GM23248 (cell line): ENCODE measurements around the gene CDKAL1. TPM values are rescaled to one million over a fixed set of nuclear protein-coding genes. Genes with fewer than 3 reads are reported as not detected.

Experiments
- DNase-seq: peaks from one replicate; pipeline ENCODE4 v3.0.0-alpha.2; 2015
- H2AFZ ChIP-seq: fragments of 200-600 bp; sonication (generic); 2 replicates; pipeline ENCODE4 v1.6.1; 2016; ENCODE audit warnings: antibody characterized with exemption
- H3F3A ChIP-seq: fragments of 200-600 bp; sonication (generic); 2 replicates; pipeline ENCODE4 v1.6.1; 2016; ENCODE audit warnings: mild to moderate bottlenecking, antibody characterized with exemption, mixed run types; ENCODE audit not compliant: insufficient read depth
- H3K27ac ChIP-seq: fragments of 200-600 bp; sonication (generic); 2 replicates; pipeline ENCODE4 v1.5.1; 2016; ENCODE audit warnings: mild to moderate bottlenecking
- H3K27me3 ChIP-seq: fragments of 200-600 bp; sonication (generic); replicated peaks from 2 replicates; pipeline ENCODE4 v1.6.1; 2016; ENCODE audit warnings: mild to moderate bottlenecking; ENCODE audit not compliant: insufficient read depth
- H3K36me3 ChIP-seq: fragments of 200-600 bp; sonication (generic); 2 replicates; pipeline ENCODE4 v1.6.1; 2016; ENCODE audit warnings: low read depth, mild to moderate bottlenecking
- H3K4me1 ChIP-seq: fragments of 200-600 bp; sonication (generic); 2 replicates; pipeline ENCODE4 v1.6.1; 2016; ENCODE audit warnings: mild to moderate bottlenecking; ENCODE audit not compliant: insufficient read depth
- H3K4me2 ChIP-seq: fragments of 200-600 bp; sonication (generic); one replicate; pipeline ENCODE4 v1.6.1; 2016; ENCODE audit warnings: mild to moderate bottlenecking; ENCODE audit not compliant: unreplicated experiment
- H3K4me3 ChIP-seq: fragments of 200-600 bp; sonication (generic); 2 replicates; pipeline ENCODE4 v1.5.1; 2016; ENCODE audit warnings: mild to moderate bottlenecking
- H3K79me2 ChIP-seq: fragments of 200-600 bp; sonication (generic); 2 replicates; pipeline ENCODE4 v1.6.1; 2016; ENCODE audit warnings: mild to moderate bottlenecking; ENCODE audit not compliant: insufficient read depth
- H3K9ac ChIP-seq: fragments of 200-600 bp; sonication (generic); 2 replicates; pipeline ENCODE4 v1.6.1; 2016; ENCODE audit warnings: mild to moderate bottlenecking
- H3K9me2 ChIP-seq: fragments of 200-600 bp; sonication (generic); 2 replicates; pipeline ENCODE4 v1.6.1; 2016; ENCODE audit warnings: mixed run types, mild to moderate bottlenecking, moderate library complexity; ENCODE audit not compliant: insufficient read depth
- H3K9me3 ChIP-seq: fragments of 200-600 bp; sonication (generic); one replicate; pipeline ENCODE4 v1.6.1; 2017; ENCODE audit warnings: low read depth
- H4K20me1 ChIP-seq: fragments of 200-600 bp; sonication (generic); 2 replicates; pipeline ENCODE4 v1.6.0; 2016; ENCODE audit not compliant: insufficient read depth
- EZH2 ChIP-seq: fragments of 200-600 bp; sonication (generic); IDR thresholded peaks from 2 replicates; pipeline ENCODE4 v1.6.1; 2018; ENCODE audit warnings: antibody characterized with exemption, mild to moderate bottlenecking; ENCODE audit not compliant: insufficient read depth, poor library complexity, severe bottlenecking
- EZH2phosphoT487 ChIP-seq: fragments of 200-600 bp; sonication (generic); IDR thresholded peaks from 2 replicates; pipeline ENCODE4 v1.6.1; 2018; ENCODE audit warnings: antibody characterized with exemption, moderate library complexity, mild to moderate bottlenecking, low read depth; ENCODE audit not compliant: insufficient read depth
- WGBS, 2 experiments: methylation state at CpG; one replicate each; pipeline ENCODE4 v1.1.6; 2015 to 2017; ENCODE audit warnings: low lambda C conversion rate in 2 of 2, low coverage in 1 of 2; ENCODE audit errors: missing lambda C conversion rate in 2 of 2; 5-methylcytosine and 5-hydroxymethylcytosine counted together
- in situ Hi-C: fragments of 300-500 bp; cut with MboI; formaldehyde crosslinking; loops from 2 replicates; pipeline ENCODE4 v1.15.0; 2020
- polyA plus RNA-seq: library from polyadenylated mRNA; unstranded; fragments of >200 nt; fragmentation: Nextera tagmentation; extraction: Ambion mirVana; gene quantifications from 2 replicates; pipeline ENCODE4 v1.2.1, GENCODE V29; 2016
- total RNA-seq: library from RNA; depleted of rRNA; stranded (reverse); fragments of >200 nt; shearing (Covaris generic); gene quantifications from 2 replicates; pipeline ENCODE4 v1.2.3, GENCODE V29; 2014

Gene CDKAL1
- total and polyA plus RNA-seq, 2 experiments from 2014 or later: 7.5 to 10.8 TPM

GRCh38 chr6:20932284-20932683 is 398.0 kb downstream of the CDKAL1 start:
- DNase-seq: no peak
- 91% methylated on average over 5 of the region's 5 CpGs for WGBS, 2 experiments
- no peak overlapping the region for H3K4me2 ChIP-seq

GRCh38 chr6:20933057-20933788 is 399.0 kb downstream of the CDKAL1 start:
- WGBS, 2 experiments: 99 to 100% methylated on average over 2 of the region's 2 CpGs
- no peak for DNase-seq
- no peak overlapping the region for H2AFZ ChIP-seq
- H3K4me1 ChIP-seq: no peaks in the 10 kb centered on the region
- H3K4me3 ChIP-seq: no peak overlapping the region
- no peaks in the 10 kb centered on the region for H3K9me2 ChIP-seq
- in situ Hi-C loops: no loop called here
- H3K27me3 ChIP-seq: no peaks in the 10 kb centered on the region
- no peaks in the 10 kb centered on the region for H3K9me3 ChIP-seq
- no peak for TF ChIP-seq EZH2phosphoT487
- no peak for TF ChIP-seq EZH2
- H3F3A ChIP-seq: no peaks in the 10 kb centered on the region
- no peaks in the 10 kb centered on the region for H3K79me2 ChIP-seq
- H3K27ac ChIP-seq: no peak overlapping the region
- H3K36me3 ChIP-seq: no peaks in the 10 kb centered on the region
- no peak overlapping the region for H3K4me2 ChIP-seq
- no peaks in the 10 kb centered on the region for H4K20me1 ChIP-seq
- no peak overlapping the region for H3K9ac ChIP-seq

More at GRCh38 chr6:20932284-20932683, 398.0 kb downstream of the CDKAL1 start:
- no peaks in the 10 kb centered on the region for H3K79me2 ChIP-seq
- H2AFZ ChIP-seq: no peak overlapping the region
- TF ChIP-seq EZH2phosphoT487 (no peak), EZH2 (no peak)
- H3F3A ChIP-seq: no peaks in the 10 kb centered on the region
- no peaks in the 10 kb centered on the region for H3K9me3 ChIP-seq
- H3K27ac ChIP-seq: no peak overlapping the region
- no peaks in the 10 kb centered on the region for H3K9me2 ChIP-seq
- H3K36me3 ChIP-seq: no peaks in the 10 kb centered on the region
- H3K9ac ChIP-seq: no peak overlapping the region
- H3K4me1 ChIP-seq: no peaks in the 10 kb centered on the region
- H4K20me1 ChIP-seq: no peaks in the 10 kb centered on the region
- no peaks in the 10 kb centered on the region for H3K27me3 ChIP-seq
- H3K4me3 ChIP-seq: no peak overlapping the region
- in situ Hi-C loops: no loop called here

- H3K79me2 ChIP-seq: no peaks in the 10 kb centered on the region
- H2AFZ ChIP-seq: no peak overlapping the region
- no peaks in the 10 kb centered on the region for H3K9me3 ChIP-seq
- H3K36me3 ChIP-seq: no peaks in the 10 kb centered on the region
- no peak overlapping the region for H3K4me3 ChIP-seq
- WGBS, 2 experiments: 98 to 100% methylated on average over 2 of the region's 2 CpGs
- H3K4me2 ChIP-seq: no peak overlapping the region
- no peak for DNase-seq
- no peak for TF ChIP-seq EZH2
- no peak for TF ChIP-seq EZH2phosphoT487
- no peak overlapping the region for H3K9ac ChIP-seq
- H3K4me1 ChIP-seq: no peaks in the 10 kb centered on the region
- no peak overlapping the region for H3K27ac ChIP-seq
- no peaks in the 10 kb centered on the region for H3K27me3 ChIP-seq
- no peaks in the 10 kb centered on the region for H3K9me2 ChIP-seq
- H3F3A ChIP-seq: no peaks in the 10 kb centered on the region
- H4K20me1 ChIP-seq: no peaks in the 10 kb centered on the region
- in situ Hi-C loops: no loop called here
Measured at GRCh38 chr6:20936949-20937348, 402.7 kb downstream of the CDKAL1 start.

- Histone ChIP-seq H3K4me1 (no peaks in the 10 kb centered on the region), H3K9me3 (no peaks in the 10 kb centered on the region), H3K36me3 (no peaks in the 10 kb centered on the region), H2AFZ (no peak overlapping the region), H3K9me2 (no peaks in the 10 kb centered on the region), H3K4me3 (no peak overlapping the region), H3K4me2 (no peak overlapping the region), H3K27ac (no peak overlapping the region), H3K79me2 (no peaks in the 10 kb centered on the region), H3F3A (no peaks in the 10 kb centered on the region), H4K20me1 (no peaks in the 10 kb centered on the region), H3K27me3 (no peaks in the 10 kb centered on the region), H3K9ac (no peak overlapping the region)
- no peak for DNase-seq
- TF ChIP-seq EZH2phosphoT487 (no peak), EZH2 (no peak)
- in situ Hi-C loops: no loop called here
Measured at GRCh38 chr6:20939161-20939775, 405.0 kb downstream of the CDKAL1 start.
